Right atrium auricular region (tissue), 2 donors: ENCODE data around the gene PLK4. TPM values are rescaled to one million over a fixed set of nuclear protein-coding genes. Genes with fewer than 3 reads are reported as not detected.
A peak's percentile ranks its signal among the peaks of the same experiment; 100 is the strongest.

Source experiments
- DNase-seq: peaks from one replicate; pipeline ENCODE4 v3.0.0-alpha.2; 2019; ENCODE audit warnings: low spot score
- H3K27ac ChIP-seq, 2 donors: fragments of 200-600 bp; sonication (generic); 1 replicate in 1 of 2; 2 replicates in 1 of 2; pipeline ENCODE4 v1.5.1; 2016 to 2019
- H3K27me3 ChIP-seq, 2 donors: fragments of 200-600 bp; sonication (generic); one replicate each; pipeline versions ENCODE4 v1.5.1 to v1.6.0; 2017 to 2019
- H3K36me3 ChIP-seq: fragments of 200-600 bp; sonication (generic); one replicate; pipeline ENCODE4 v1.5.1; 2016
- H3K4me1 ChIP-seq, 2 donors: fragments of 200-600 bp; sonication (generic); one replicate each; pipeline versions ENCODE4 v1.5.1 to v1.6.0; 2017 to 2019
- H3K4me3 ChIP-seq, 2 donors: fragments of 200-600 bp; sonication (generic); 1 replicate in 1 of 2; 2 replicates in 1 of 2; pipeline ENCODE4 v1.5.1; 2017 to 2019; ENCODE audit warnings: mild to moderate bottlenecking in 1 of 2, moderate library complexity in 1 of 2
- H3K9me3 ChIP-seq, 2 donors: fragments of 200-600 bp; sonication (generic); one replicate each; pipeline ENCODE4 v1.5.1; 2019
- total RNA-seq, 2 donors: library from RNA; depleted of rRNA; stranded (reverse); fragments of >200 nt; gene quantifications; one replicate each; pipeline ENCODE4 v1.1.0, GENCODE V29; 2016
- TF ChIP-seq, protein P1 (sequence below), 2 donors: fragments of 200-600 bp; sonication (generic); IDR thresholded peaks; one replicate each; pipeline ENCODE4 v1.5.1; 2019; ENCODE audit warnings: antibody characterized with exemption in 2 of 2

Gene PLK4
- total RNA-seq, 2 donors from 2014 or later: 2.0 TPM; not detected in 1

DNA sequence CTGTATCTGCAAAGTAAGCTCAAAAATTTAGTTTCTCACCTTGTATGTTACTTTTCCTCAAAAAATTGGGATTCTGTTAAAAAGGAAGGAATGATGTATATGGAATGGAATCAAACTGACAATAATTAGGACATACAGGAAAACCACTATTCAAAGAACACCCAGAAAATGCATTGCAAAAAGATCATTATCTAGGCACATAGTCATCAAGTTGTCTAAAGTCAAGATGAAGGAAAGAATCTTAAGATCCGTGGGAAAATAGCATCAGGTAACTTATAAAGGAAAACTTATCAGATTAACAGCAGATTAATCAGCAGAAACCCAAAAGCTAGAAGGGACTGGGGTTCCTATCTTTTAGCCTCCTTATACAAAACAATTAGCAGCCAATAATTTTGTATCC lies 23.1 kb upstream of the PLK4 start:
- Histone ChIP-seq H3K4me1 (peaks cover 0 to 10% of the 10 kb centered on the region in 2 donors), H3K9me3 (peaks cover 0 to 11% of the 10 kb centered on the region in 2 donors), H3K36me3 (no peaks in the 10 kb centered on the region), H3K4me3 (no peak overlapping the region), H3K27me3 (no peaks in the 10 kb centered on the region), H3K27ac (no peak overlapping the region)
- TF ChIP-seq, protein P1, sequence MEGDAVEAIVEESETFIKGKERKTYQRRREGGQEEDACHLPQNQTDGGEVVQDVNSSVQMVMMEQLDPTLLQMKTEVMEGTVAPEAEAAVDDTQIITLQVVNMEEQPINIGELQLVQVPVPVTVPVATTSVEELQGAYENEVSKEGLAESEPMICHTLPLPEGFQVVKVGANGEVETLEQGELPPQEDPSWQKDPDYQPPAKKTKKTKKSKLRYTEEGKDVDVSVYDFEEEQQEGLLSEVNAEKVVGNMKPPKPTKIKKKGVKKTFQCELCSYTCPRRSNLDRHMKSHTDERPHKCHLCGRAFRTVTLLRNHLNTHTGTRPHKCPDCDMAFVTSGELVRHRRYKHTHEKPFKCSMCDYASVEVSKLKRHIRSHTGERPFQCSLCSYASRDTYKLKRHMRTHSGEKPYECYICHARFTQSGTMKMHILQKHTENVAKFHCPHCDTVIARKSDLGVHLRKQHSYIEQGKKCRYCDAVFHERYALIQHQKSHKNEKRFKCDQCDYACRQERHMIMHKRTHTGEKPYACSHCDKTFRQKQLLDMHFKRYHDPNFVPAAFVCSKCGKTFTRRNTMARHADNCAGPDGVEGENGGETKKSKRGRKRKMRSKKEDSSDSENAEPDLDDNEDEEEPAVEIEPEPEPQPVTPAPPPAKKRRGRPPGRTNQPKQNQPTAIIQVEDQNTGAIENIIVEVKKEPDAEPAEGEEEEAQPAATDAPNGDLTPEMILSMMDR (IDR thresholded peaks at IDR 0.05): no peak
- no peak for DNase-seq

- Histone ChIP-seq H3K36me3 (no peaks in the 10 kb centered on the region), H3K4me1 (peaks cover 0 to 13% of the 10 kb centered on the region in 2 donors), H3K9me3 (no peaks in the 10 kb centered on the region), H3K4me3 (no peak overlapping the region), H3K27me3 (no peaks in the 10 kb centered on the region), H3K27ac (no peak overlapping the region)
- no peak for DNase-seq
- TF ChIP-seq, protein P1 (IDR thresholded peaks at IDR 0.05): no peak
Measured at GRCh38 chr4:127868196-127868595, 12.5 kb upstream of the PLK4 start.

- H3K4me3 ChIP-seq: no peak overlapping the region
- no peak for DNase-seq
- TF ChIP-seq, protein P1 (IDR thresholded peaks at IDR 0.05): no peak
- H3K4me1 ChIP-seq: peaks cover 0 to 13% of the 10 kb centered on the region in 2 donors
- H3K9me3 ChIP-seq: no peaks in the 10 kb centered on the region
- H3K36me3 ChIP-seq: no peaks in the 10 kb centered on the region
- H3K27me3 ChIP-seq: no peaks in the 10 kb centered on the region
- peak overlapping the region in 1 of 2 donors; percentile 29 for H3K27ac ChIP-seq
Measured at GRCh38 chr4:127870281-127870680, 10.4 kb upstream of the PLK4 start.

GRCh38 chr4:127870688-127871087 lies 10.0 kb upstream of the PLK4 start:
- TF ChIP-seq, protein P1 (IDR thresholded peaks at IDR 0.05): no peak
- Histone ChIP-seq H3K9me3 (no peaks in the 10 kb centered on the region), H3K27ac (peak overlapping the region in 1 of 2 donors; percentile 29), H3K4me3 (no peak overlapping the region), H3K36me3 (no peaks in the 10 kb centered on the region), H3K27me3 (no peaks in the 10 kb centered on the region), H3K4me1 (peaks cover 0 to 13% of the 10 kb centered on the region in 2 donors)
- DNase-seq: no peak

- Histone ChIP-seq H3K27me3 (no peaks in the 10 kb centered on the region), H3K4me1 (peaks cover 0 to 5% of the 10 kb centered on the region in 2 donors), H3K27ac (no peak overlapping the region), H3K36me3 (no peaks in the 10 kb centered on the region), H3K9me3 (no peaks in the 10 kb centered on the region), H3K4me3 (no peak overlapping the region)
- DNase-seq: no peak
- TF ChIP-seq, protein P1 (IDR thresholded peaks at IDR 0.05): no peak
Measured at GRCh38 chr4:127875791-127876190, 4.9 kb upstream of the PLK4 start.

- Histone ChIP-seq H3K9me3 (no peaks in the 10 kb centered on the region), H3K27me3 (no peaks in the 10 kb centered on the region), H3K27ac (no peak overlapping the region), H3K4me3 (peak overlapping the region; percentile 69 to 87), H3K4me1 (peaks cover 0 to 10% of the 10 kb centered on the region in 2 donors), H3K36me3 (no peaks in the 10 kb centered on the region)
- TF ChIP-seq, protein P1 (IDR thresholded peaks at IDR 0.05): no peak
- no peak for DNase-seq
Measured at GRCh38 chr4:127881563-127881864, 821 bp downstream of the PLK4 start.
